Measurements from ENCODE around the gene ATP1A3. TPM values are rescaled to one million over a fixed set of nuclear protein-coding genes. Genes with fewer than 3 reads are reported as not detected.
A peak's percentile ranks its signal among the peaks of the same experiment; 100 is the strongest.
"Not testable (repeated sequence)": the region's sequence is repeated elsewhere in the genome, so short reads cannot be mapped to it uniquely, and the experiment has no call there.

Gene ATP1A3
- total RNA-seq, 1 donor from 2014 or later, result 416 TPM

- intact Hi-C loops (cut with micrococcal nuclease), result not testable (repeated sequence)
- DNase-seq (peak; percentile 60), ATAC-seq (peak; percentile 2)
These were observed 2.0 kb downstream of the ATP1A3 start for GRCh38 chr19:41991925-41992569.

GRCh38 chr19:41991025-41991424 lies 3.0 kb downstream of the ATP1A3 start:
- ATAC-seq, result peak; percentile 63
- intact Hi-C loops (cut with micrococcal nuclease), result no loop called here
- DNase-seq, result peak; percentile 89

GRCh38 chr19:41990615-41991014 lies 3.4 kb downstream of the ATP1A3 start:
- no peak for ATAC-seq
- intact Hi-C loops (cut with micrococcal nuclease), result no loop called here
- DNase-seq, result no peak

- no peak for DNase-seq
- intact Hi-C loops (cut with micrococcal nuclease), result no loop called here
- no peak for ATAC-seq
These were observed 4.0 kb downstream of the ATP1A3 start for GRCh38 chr19:41990028-41990427.

- DNase-seq (no peak), ATAC-seq (no peak)
- intact Hi-C loops (cut with micrococcal nuclease), result no loop called here
These were observed 5.1 kb downstream of the ATP1A3 start for GRCh38 chr19:41988947-41989346.

- DNase-seq (no peak), ATAC-seq (no peak)
- intact Hi-C loops (cut with micrococcal nuclease), result no loop called here
These were observed 6.7 kb downstream of the ATP1A3 start for GRCh38 chr19:41987141-41987860.

GRCh38 chr19:41984961-41985360 lies 9.1 kb downstream of the ATP1A3 start:
- ATAC-seq (no peak), DNase-seq (no peak)
- intact Hi-C loops (cut with micrococcal nuclease), result no loop called here

GRCh38 chr19:41981724-41982123 lies 12.3 kb downstream of the ATP1A3 start:
- ATAC-seq, result no peak
- DNase-seq, result no peak
- intact Hi-C loops (cut with micrococcal nuclease), result no loop called here

- intact Hi-C loops (cut with micrococcal nuclease), result no loop called here
- ATAC-seq (no peak), DNase-seq (no peak)
These were observed 15.6 kb downstream of the ATP1A3 start for GRCh38 chr19:41978470-41978869.

- no peak for ATAC-seq
- intact Hi-C loops (cut with micrococcal nuclease), result no loop called here
- DNase-seq, result no peak
These were observed 16.1 kb downstream of the ATP1A3 start for GRCh38 chr19:41977916-41978315.

- intact Hi-C loops (cut with micrococcal nuclease), result no loop called here
- ATAC-seq (no peak), DNase-seq (no peak)
These were observed 19.4 kb downstream of the ATP1A3 start for GRCh38 chr19:41974652-41975051.

GRCh38 chr19:41971363-41971762 lies 22.7 kb downstream of the ATP1A3 start:
- DNase-seq (no peak), ATAC-seq (no peak)
- intact Hi-C loops (cut with micrococcal nuclease), result no loop called here

- no peak for DNase-seq
- no peak for ATAC-seq
- intact Hi-C loops (cut with micrococcal nuclease), result no loop called here
These were observed 24.1 kb downstream of the ATP1A3 start for GRCh38 chr19:41969772-41970458.

- DNase-seq (no peak), ATAC-seq (no peak)
- intact Hi-C loops (cut with micrococcal nuclease), result no loop called here
These were observed 25.1 kb downstream of the ATP1A3 start for GRCh38 chr19:41968751-41969595.

GRCh38 chr19:41967054-41967783 lies 26.8 kb downstream of the ATP1A3 start:
- DNase-seq, result no peak
- intact Hi-C loops (cut with micrococcal nuclease), result no loop called here
- ATAC-seq, result no peak

- ATAC-seq (no peak), DNase-seq (no peak)
- intact Hi-C loops (cut with micrococcal nuclease), result no loop called here
These were observed 28.9 kb downstream of the ATP1A3 start for GRCh38 chr19:41965106-41965505.

GRCh38 chr19:41960973-41961372 lies 33.1 kb downstream of the ATP1A3 start:
- intact Hi-C loops (cut with micrococcal nuclease), result no loop called here
- ATAC-seq (no peak), DNase-seq (no peak)

GRCh38 chr19:41959056-41960053 lies 34.7 kb downstream of the ATP1A3 start, which contains the start of gene RABAC1:
Gene RABAC1 (minus strand): TSS chr19:41959321. CDS start chr19:41959292, 29 bp downstream.
- intact Hi-C loops (cut with micrococcal nuclease), result no loop called here
- ATAC-seq (peak; percentile 93), DNase-seq (peak; percentile 90)

Data from left ventricle myocardium superior (tissue), 1 donor.